Activated CD4-positive, CD25-positive, alpha-beta regulatory T cell treated with anti-CD3 and anti-CD28 coated beads, Interleukin-2, amount 50 U/mL, for 72 hours (primary cell): ENCODE measurements around the gene KRTAP9-1.
"Not testable (repeated sequence)": the region's sequence is repeated elsewhere in the genome, so short reads cannot be mapped to it uniquely, and the experiment has no call there.

Source experiments
- DNase-seq: peaks from one replicate; pipeline ENCODE4 v3.0.0; 2021

KRTAP9-1 gene

DNA sequence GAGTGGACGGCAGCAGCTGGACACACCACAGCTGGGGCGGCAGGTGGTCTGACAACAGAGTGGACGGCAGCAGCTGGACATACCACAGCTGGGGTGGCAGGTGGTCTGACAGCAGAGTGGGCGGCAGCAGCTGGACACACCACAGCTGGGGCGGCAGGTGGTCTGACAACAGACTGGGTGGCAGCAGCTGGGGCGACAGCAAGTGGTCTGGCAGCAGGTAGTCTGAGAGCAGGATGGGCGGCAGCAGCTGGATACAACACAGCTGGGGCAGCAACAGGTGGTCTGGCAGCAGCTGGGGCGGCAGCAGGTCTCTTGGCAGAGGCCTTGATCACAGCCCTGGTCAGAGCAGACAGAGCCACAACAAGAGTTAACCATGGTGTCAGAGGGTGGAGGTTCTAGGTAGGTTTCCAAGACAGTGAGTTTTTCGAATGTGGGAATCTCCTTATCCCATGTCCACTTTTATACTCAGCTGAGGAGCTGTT is 5.2 kb upstream of the KRTAP9-1 start, which contains the start of gene KRTAP4-1:
TSS of gene KRTAP4-1 (minus strand) at position 432 of the 482 bp plus-strand sequence. CDS start at position 375, 57 bp downstream.
- DNase-seq = no peak

GRCh38 chr17:41185001-41185400 is 4.7 kb upstream of the KRTAP9-1 start:
- no peak for DNase-seq

GRCh38 chr17:41186872-41187271 is 2.8 kb upstream of the KRTAP9-1 start:
- no peak for DNase-seq

DNA sequence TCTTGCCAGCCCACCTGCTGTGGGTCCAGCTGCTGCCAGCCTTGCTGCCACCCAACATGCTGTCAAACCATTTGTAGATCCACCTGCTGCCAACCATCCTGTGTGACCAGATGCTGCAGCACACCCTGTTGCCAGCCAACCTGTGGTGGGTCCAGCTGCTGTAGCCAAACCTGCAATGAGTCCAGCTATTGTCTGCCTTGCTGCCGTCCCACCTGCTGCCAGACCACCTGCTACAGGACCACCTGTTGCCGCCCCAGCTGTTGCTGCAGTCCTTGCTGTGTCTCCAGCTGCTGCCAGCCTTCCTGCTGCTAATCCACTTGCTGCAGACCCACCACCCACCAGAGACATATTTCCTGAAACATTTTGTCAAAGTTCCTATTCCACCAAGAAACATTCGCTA is 641 bp downstream of the KRTAP9-1 start:
- DNase-seq = no peak

DNA sequence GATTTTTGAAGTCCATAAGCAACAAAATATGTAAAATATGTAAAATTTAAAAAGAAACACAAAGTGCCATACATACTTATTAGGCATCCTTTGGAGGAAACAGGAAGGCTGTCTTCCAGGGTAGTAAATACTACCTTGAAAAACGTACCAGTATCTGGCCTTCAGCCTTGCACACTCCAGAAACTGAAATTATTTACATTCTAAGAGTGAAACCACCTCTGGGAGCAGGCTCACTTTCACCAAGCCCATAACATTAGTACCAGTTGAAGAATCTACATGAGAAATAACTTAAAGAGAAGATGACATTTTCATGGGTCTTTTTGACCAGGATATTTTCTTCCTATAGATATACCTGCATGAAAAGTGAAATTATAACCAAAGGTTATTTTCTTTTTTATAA is 6.4 kb downstream of the KRTAP9-1 start:
- no peak for DNase-seq

- DNase-seq = no peak
These were observed 9.9 kb downstream of the KRTAP9-1 start for GRCh38 chr17:41199421-41200078.

DNA sequence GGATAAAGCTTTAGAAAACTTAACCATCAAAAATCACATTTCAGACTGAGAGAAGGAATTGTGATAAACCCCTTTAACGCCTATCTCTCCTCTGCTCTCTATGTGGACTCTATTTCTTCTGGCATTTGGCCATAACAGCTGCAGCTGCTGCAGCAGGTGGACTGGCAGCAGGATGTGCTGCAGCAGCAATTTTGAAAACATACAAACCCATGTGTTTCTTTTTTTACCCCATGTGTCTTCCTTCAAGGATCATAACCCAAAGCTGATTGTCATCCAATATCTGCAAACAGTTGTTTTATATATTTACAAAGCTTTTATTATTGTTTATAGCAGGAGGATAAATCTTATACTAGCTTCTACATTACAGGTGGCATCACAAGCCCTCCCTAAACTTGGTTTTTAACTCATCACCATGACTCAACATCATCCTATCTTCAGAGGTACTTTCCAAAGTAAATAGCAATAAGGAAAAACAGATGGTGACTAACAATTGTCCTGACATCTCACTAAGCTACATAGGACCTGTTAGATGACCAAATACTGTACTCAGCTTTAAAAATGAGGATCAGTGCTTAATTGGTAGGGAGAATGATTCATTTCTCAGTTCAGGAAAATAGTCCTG is 22.3 kb downstream of the KRTAP9-1 start:
- no peak for DNase-seq

GRCh38 chr17:41212524-41213169 is 23.0 kb downstream of the KRTAP9-1 start:
- no peak for DNase-seq

GRCh38 chr17:41215681-41216080 is 26.0 kb downstream of the KRTAP9-1 start:
- no peak for DNase-seq

DNA sequence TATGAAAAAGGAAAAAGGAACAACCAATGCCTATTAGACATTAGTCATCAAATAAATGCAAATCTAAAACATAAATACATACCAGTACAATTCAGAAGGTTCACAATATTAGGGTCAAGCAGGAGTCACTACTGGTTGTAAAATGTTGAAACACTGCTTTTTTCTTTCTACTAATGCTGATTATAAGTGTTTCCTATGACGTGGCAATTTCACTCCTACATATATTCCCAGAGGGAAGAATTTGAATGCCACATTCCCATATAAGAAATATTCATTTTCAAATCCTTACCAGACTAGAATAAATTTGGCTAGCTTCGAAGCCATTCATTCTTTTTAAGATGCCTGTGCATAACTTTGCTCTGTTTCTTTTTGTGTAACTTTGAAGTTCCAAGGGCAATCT is 34.1 kb downstream of the KRTAP9-1 start:
- no peak for DNase-seq

- no peak for DNase-seq
These were observed 36.4 kb downstream of the KRTAP9-1 start for GRCh38 chr17:41226051-41226450.

DNA sequence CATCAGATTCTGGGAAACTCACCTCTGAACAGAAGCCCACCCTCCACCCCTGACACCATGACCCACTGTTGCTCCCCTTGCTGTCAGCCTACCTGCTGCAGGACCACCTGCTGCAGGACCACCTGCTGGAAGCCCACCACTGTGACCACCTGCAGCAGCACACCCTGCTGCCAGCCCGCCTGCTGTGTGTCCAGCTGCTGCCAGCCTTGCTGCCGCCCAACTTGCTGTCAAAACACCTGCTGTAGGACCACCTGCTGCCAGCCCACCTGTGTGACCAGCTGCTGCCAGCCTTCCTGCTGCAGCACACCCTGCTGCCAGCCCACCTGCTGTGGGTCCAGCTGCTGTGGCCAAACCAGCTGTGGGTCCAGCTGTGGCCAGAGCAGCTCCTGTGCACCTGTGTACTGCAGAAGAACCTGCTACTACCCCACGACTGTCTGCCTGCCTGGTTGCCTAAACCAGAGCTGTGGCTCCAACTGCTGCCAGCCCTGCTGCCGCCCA is 37.0 kb downstream of the KRTAP9-1 start, which contains the start of gene KRTAP9-2:
TSS of gene KRTAP9-2 (plus strand) at position 51 of the 498 bp plus-strand sequence. CDS start at position 58, 7 bp downstream.
- not testable (repeated sequence) for DNase-seq

DNA sequence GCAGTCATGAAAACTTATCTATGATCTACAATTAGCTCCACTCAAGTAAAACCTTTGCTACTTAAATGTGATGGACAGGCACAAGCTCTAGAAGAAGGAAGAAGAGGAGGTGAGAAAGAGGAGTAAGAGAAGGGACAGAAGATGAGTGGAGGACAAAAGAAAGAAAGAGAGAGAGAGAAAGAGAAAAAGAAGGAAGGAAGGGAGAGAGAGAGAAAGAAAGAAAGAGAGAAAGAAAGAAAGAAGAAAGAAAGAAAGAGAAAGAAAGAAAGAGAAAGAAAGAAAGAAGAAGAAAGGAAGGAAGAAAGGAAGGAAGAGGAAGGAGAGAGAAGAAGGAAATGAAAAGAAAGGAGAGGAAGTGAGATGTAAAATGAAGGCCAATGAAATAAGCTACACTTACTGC is 40.4 kb downstream of the KRTAP9-1 start:
- DNase-seq = no peak

GRCh38 chr17:41231731-41232130 is 42.0 kb downstream of the KRTAP9-1 start:
- no peak for DNase-seq

DNA sequence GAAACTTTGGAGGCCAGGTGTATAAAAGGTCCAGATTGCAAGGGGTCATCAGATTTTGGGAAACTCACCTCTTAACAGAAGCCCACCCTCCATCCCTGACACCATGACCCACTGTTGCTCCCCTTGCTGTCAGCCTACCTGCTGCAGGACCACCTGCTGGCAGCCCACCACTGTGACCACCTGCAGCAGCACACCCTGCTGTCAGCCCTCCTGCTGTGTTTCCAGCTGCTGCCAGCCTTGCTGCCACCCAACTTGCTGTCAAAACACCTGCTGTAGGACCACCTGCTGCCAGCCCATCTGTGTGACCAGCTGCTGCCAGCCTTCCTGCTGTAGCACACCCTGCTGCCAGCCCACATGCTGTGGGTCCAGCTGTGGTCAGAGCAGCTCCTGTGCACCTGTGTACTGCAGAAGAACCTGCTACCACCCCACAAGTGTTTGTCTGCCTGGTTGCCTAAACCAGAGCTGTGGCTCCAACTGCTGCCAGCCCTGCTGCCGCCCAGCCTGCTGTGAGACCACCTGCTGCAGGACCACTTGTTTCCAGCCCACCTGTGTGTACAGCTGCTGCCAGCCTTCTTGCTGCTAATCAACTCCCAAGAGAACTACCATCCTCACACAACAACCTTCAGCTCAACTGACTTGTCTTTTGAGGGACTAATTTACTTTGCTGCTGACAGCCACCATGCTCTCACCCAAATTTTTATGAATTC is 42.9 kb downstream of the KRTAP9-1 start, which contains the start of gene KRTAP9-3:
TSS of gene KRTAP9-3 (plus strand) at position 51 of the 707 bp plus-strand sequence. CDS start at position 104, 53 bp downstream.
- not testable (repeated sequence) for DNase-seq

- DNase-seq = not testable (repeated sequence)
These were observed 47.4 kb downstream of the KRTAP9-1 start for GRCh38 chr17:41237116-41237515.

DNA sequence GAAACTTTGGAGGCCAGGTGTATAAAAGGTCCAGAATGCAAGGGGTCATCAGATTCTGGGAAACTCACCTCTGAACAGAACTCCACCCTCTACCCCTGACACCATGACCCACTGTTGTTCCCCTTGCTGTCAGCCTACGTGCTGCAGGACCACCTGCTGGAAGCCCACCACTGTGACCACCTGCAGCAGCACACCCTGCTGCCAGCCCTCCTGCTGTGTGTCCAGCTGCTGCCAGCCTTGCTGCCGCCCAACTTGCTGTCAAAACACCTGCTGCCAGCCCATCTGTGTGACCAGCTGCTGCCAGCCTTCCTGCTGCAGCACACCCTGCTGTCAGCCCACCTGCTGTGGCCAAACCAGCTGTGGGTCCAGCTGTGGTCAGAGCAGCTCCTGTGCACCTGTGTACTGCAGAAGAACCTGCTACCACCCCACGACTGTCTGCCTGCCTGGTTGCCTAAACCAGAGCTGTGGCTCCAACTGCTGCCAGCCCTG is 48.3 kb downstream of the KRTAP9-1 start, which contains the start of gene KRTAP9-8:
TSS of gene KRTAP9-8 (plus strand) at position 51 of the 489 bp plus-strand sequence. CDS start at position 104, 53 bp downstream.
- not testable (repeated sequence) for DNase-seq
